Measurements from ENCODE around the gene FOXN3. TPM values are rescaled to one million over a fixed set of nuclear protein-coding genes. Genes with fewer than 3 reads are reported as not detected.

Gene FOXN3
- polyA plus RNA-seq, 1 donor from 2014 or later, result 10.3 TPM

GRCh38 chr14:89237921-89238529 lies 179.0 kb downstream of the FOXN3 start:
- Histone ChIP-seq H3K27ac (ENCODE audit: low read length) (peak overlapping the region; percentile 25), H3K9me3 (ENCODE audit: low read length) (no peaks in the 10 kb centered on the region), H2AFZ (ENCODE audit: low read depth, low read length) (no peak overlapping the region), H3K36me3 (ENCODE audit: insufficient read depth, low read length) (no peaks in the 10 kb centered on the region), H3K27me3 (ENCODE audit: insufficient read depth, low read depth, low read length) (no peaks in the 10 kb centered on the region), H3K79me2 (replicated peaks; ENCODE audit: insufficient read depth, low read length) (no peaks in the 10 kb centered on the region), H3K4me3 (ENCODE audit: low read length) (no peak overlapping the region), H3K4me2 (ENCODE audit: low read length) (no peak overlapping the region), H3K9me2 (ENCODE audit: insufficient read depth, low read length) (no peaks in the 10 kb centered on the region), H4K20me1 (ENCODE audit: insufficient read depth) (no peaks in the 10 kb centered on the region), H3F3A (ENCODE audit: insufficient read depth, low read length, poor library complexity, severe bottlenecking) (no peaks in the 10 kb centered on the region), H3K9ac (ENCODE audit: low read length) (no peak overlapping the region)
- no peak for TF ChIP-seq CTCF (IDR thresholded peaks at IDR 0.05; ENCODE audit: poor library complexity, severe bottlenecking)
- TF ChIP-seq EP300 (conservative IDR thresholded peaks at IDR 0.05; ENCODE audit: poor library complexity, severe bottlenecking), result no peak
- no peak for TF ChIP-seq POLR2AphosphoS5 (IDR thresholded peaks at IDR 0.05)
- TF ChIP-seq REST (IDR thresholded peaks at IDR 0.05; ENCODE audit: borderline replicate concordance), result no peak
- no peak for TF ChIP-seq TAF1 (IDR thresholded peaks at IDR 0.05; ENCODE audit: low read depth)
- TF ChIP-seq MXI1 (conservative IDR thresholded peaks at IDR 0.05; ENCODE audit: poor library complexity, severe bottlenecking), result no peak
- TF ChIP-seq RAD21 (conservative IDR thresholded peaks at IDR 0.05), result no peak
- no peak for TF ChIP-seq SMC3 (conservative IDR thresholded peaks at IDR 0.05; ENCODE audit: poor library complexity)
- TF ChIP-seq EZH2 (IDR thresholded peaks at IDR 0.05; ENCODE audit: borderline replicate concordance, insufficient read depth, low read length, poor library complexity, severe bottlenecking), result no peak

- no peak overlapping the region for H3K9ac ChIP-seq (ENCODE audit: low read length)
- TF ChIP-seq SMC3 (conservative IDR thresholded peaks at IDR 0.05; ENCODE audit: poor library complexity), result no peak
- no peak for TF ChIP-seq REST (IDR thresholded peaks at IDR 0.05; ENCODE audit: borderline replicate concordance)
- no peak for TF ChIP-seq EZH2 (IDR thresholded peaks at IDR 0.05; ENCODE audit: borderline replicate concordance, insufficient read depth, low read length, poor library complexity, severe bottlenecking)
- no peaks in the 10 kb centered on the region for H3K27me3 ChIP-seq (ENCODE audit: insufficient read depth, low read depth, low read length)
- no peaks in the 10 kb centered on the region for H3K79me2 ChIP-seq (replicated peaks; ENCODE audit: insufficient read depth, low read length)
- H3K27ac ChIP-seq (ENCODE audit: low read length), result no peak overlapping the region
- no peak overlapping the region for H3K4me2 ChIP-seq (ENCODE audit: low read length)
- H3K9me2 ChIP-seq (ENCODE audit: insufficient read depth, low read length), result no peaks in the 10 kb centered on the region
- H4K20me1 ChIP-seq (ENCODE audit: insufficient read depth), result no peaks in the 10 kb centered on the region
- no peaks in the 10 kb centered on the region for H3F3A ChIP-seq (ENCODE audit: insufficient read depth, low read length, poor library complexity, severe bottlenecking)
- H3K36me3 ChIP-seq (ENCODE audit: insufficient read depth, low read length), result no peaks in the 10 kb centered on the region
- H3K9me3 ChIP-seq (ENCODE audit: low read length), result no peaks in the 10 kb centered on the region
- H2AFZ ChIP-seq (ENCODE audit: low read depth, low read length), result no peak overlapping the region
- no peak overlapping the region for H3K4me3 ChIP-seq (ENCODE audit: low read length)
These were observed 180.2 kb downstream of the FOXN3 start for GRCh38 chr14:89236851-89237250.

Measured in neural cell (in vitro differentiated cells).